Left renal pelvis (tissue), 4 donors: ENCODE measurements around the gene NELFB. TPM values are rescaled to one million over a fixed set of nuclear protein-coding genes. Genes with fewer than 3 reads are reported as not detected.
"Not testable (repeated sequence)": the region's sequence is repeated elsewhere in the genome, so short reads cannot be mapped to it uniquely, and the experiment has no call there.

Experiments
- DNase-seq, 4 donors: peaks; one replicate each; pipeline ENCODE4 v3.0.0-alpha.2; 2013; ENCODE audit warnings: low read depth in 4 of 4, low spot score in 3 of 4
- polyA plus RNA-seq, 4 donors: library from polyadenylated mRNA; unstranded; fragments of 120-200 nt; gene quantifications; one replicate each; pipeline ENCODE4 v1.2.1, GENCODE V29; 2013; ENCODE audit not compliant: insufficient read length in 4 of 4

The NELFB gene
- polyA plus RNA-seq, 4 donors, result 44.5 to 56.7 (median 50.4) TPM

DNA sequence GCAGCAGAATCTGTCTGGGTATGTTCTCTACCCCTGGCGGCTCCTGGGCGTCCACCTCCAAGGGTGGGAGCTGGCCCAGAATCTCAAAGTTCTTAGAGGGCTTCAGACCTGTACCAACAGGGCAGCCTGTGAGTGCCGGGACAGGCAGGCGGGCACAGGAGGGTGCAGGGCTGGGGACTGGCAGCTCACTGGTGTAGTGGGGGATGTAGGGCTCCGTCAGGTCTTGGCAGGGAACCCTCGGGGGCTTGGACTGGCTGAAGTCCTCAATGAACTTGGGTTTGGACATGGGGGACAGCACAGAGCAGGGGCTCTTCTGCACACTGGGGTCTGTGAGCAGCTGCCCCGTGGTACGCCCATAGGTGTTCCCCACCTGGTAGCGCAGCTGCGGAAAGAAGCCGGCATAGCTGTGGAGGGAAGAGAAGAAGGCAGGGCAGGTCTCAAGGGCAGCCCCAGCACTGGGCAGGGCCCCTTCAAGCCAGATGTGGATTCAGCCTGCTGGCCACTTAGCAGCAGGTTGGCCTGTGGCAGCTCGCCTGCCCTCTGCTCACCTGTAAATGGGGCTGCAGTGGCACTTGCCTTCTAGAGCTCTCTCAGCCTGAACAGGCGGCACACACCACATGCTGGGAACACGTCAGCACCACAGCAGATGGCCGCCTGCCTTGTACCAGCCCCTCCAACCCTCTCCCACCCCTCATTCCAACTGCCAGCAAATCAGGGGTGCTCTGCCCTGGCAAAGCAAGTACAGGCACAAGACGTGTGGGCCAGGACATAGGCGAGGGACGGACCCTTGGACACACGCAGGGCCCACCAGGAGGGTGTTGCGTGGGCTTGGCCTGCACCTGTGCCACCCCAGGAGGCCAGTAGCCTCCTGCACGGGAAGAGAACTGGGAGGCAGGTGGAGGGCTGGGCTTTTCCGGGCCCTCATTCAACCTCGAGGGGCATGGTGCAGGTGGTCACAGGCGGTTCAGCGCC lies 9.4 kb upstream of the NELFB start:
- DNase-seq, result no peak

DNA sequence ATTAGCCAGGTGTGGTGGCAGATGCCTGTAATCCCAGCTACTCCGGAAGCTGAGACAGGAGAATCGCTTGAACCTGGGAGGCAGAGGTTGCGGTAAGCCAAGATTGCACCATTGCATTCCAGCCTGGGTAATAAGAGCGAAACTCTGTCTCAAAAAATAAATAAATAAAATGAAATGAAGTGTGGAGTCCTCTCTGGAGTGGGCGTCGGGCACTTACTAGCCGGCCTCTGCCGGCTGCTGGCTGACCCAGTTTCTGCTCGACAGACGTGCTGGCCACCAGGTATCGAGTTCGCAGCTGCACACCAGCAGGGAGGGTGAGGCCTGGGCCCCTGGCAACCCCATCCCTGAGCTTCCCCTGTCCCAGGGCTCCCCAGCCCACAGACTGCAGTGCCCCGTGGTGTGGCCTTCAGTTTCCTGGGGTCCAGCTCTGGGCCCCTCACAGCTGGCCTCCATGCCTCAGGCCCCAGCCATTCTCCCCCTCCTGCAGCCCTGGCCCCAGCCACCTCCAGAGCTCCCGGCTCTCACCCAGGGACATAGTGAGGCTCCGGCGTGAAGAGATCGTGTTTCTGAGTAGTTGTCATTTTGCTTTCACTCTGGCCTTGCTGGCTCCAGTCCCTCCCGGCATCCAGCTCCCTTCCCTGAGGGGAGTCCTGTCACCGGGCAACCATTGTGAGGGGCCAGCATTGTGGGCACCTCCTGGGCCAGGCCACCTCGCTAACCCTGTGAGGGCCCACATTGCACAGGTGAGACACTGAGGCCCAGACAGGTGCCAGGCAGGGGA lies 7.8 kb upstream of the NELFB start:
- DNase-seq, result no peak

DNA sequence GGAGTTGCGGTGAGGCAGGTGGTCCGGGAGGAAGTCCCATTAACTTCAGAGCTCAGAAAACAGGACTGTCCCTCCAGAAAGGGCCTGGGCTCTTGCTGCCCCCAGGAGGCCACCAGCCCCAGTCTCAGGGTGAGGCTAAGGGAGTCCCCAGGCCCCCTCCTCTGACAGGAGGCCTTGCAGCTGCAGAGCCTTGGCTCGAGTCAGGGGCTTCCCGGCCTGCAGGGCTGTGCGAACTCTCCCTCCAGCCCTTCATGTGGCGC lies 7.3 kb upstream of the NELFB start:
- no peak for DNase-seq

DNA sequence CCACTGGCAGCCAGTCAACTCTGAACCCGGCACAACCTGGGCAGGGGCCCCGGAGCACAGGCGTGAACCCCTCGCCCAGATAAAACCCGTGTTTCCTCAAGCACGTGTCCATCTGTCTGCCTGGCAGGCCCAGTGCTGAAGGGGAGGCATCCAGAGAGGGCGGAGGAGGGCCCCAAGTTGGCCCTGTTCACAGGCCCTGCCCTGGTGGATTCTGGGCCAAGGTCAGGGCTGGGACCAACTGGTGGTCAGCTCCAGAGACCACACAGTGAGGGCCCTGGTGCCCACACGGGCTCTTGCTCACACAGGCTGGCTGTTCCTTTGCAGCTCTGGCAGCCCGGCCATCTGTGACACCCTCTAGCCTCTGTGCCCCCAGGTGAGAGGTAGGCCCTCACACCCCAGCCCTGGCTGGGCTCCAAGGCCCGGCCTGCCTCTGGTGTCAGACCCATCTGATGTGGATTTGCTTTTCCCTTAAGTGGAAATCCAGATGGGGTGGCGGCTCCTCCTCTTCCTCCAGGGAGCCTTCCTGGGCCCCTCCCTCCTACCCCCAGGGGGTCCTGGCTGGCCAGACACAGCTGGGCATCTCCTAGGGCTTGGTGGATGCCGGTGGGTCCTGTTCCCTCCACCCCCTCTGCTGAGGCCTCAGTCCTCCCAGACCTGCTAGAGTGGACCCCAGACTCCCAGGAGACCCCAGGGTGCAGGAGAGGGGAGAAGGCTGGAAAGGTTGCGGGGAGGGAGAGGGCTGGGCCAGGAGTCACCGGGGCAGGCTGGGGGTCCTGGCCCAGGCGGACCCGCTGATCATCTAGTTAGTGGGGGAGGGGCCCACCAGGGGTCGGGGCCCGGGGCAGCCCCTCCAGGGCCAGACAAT lies 4.6 kb upstream of the NELFB start:
- DNase-seq, result no peak

DNA sequence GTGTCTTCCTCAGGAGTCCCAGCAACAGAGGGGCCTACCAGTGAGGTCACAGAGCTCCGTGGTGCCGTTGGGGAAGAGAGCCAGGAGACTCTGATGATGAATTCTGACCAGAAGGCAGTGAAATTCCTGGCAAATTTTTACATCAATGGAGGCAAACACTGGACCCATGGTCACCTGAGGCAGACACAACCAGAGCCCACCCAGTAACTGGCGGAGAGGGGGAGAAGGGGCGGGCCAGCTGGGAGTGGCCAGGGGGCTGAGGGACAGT lies 4.0 kb upstream of the NELFB start, which contains the start of gene STPG3:
Gene STPG3, plus strand, starts transcription at position 93 of the 268 bp plus-strand sequence. Its CDS starts 1 bp downstream, at position 94.
- DNase-seq, result no peak

DNA sequence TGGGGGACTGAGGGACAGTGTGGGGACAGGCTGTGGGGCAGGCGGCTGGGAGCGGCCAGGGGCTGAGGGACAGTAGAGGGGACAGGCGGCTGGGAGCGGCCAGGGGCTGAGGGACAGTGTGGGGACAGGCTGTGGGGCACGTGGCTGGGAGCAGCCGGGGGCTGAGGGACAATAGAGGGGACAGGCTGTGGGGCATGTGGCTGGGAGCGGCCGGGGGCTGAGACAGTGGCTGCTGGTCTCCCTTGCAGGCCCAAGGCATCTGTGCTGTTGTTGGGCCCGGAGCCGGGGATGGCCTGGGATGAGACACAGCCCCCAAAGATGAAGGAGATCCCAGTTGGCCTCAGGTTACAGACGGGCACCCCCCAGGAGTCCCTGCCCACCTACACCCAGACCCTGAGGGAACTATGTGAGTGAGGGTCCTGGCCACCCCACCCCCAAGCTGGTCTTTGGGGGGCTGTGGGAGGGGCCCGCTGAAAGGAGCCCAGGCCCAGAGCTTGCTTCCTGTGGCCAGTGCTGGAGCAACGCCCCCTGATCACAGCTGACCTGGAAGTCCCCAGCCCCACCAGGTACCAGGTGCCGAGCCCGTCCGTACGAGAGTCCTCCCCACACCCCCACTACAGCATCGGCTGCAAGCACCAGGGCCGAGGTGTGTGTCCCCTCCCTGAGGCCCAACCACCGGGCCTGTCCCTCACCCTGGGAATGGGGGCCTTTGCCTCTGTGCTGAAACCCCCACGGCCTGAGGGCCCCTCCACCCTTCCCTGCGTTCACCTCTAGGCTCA lies 3.4 kb upstream of the NELFB start:
- DNase-seq, result no peak

DNA sequence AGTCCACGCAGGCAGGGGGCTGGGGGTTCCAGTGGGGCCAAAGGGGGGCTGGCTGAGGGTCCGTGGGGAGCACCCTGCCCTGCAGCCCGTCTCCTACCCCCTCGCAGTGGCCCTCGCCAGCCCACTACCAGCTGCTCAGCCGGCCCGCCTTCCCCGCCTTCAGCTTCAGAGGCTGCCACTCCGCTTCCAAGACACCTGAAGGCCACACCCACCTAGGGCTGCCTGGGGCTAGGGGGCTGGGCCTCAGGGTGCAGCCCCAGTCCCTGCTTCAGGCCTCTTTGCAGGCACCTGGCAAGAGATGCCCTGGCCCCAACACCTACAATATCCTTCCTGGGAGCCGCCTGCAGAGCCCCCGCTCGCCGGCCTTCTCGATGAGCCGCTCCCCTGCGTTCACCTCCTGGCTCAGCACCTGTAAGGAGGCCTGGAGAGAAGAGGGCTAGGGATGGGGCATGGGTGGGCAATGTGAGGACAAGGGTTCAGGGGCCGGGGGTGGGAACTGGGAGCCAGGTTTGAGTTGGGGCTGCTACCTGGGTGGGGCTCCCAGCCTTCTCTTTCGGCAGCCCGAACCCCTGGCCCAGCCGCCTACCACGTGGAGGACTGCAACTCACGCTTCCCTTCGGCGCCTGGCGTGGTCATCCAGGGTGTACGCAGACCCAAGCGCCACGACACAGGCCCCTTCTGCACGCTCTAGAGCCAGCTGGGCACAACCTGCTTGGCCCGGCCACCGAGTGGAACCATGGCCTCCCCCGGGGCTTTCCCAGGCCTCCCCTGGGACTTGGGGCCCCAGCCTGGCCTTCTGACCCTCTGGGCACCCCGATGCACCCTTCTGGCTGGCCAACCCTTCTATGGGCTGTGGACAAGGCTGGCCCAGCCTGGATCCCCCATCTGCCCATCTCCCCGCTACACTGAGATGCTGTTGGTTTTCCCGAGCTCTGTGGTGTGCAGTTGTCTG lies 2.3 kb upstream of the NELFB start:
- DNase-seq, result no peak

DNA sequence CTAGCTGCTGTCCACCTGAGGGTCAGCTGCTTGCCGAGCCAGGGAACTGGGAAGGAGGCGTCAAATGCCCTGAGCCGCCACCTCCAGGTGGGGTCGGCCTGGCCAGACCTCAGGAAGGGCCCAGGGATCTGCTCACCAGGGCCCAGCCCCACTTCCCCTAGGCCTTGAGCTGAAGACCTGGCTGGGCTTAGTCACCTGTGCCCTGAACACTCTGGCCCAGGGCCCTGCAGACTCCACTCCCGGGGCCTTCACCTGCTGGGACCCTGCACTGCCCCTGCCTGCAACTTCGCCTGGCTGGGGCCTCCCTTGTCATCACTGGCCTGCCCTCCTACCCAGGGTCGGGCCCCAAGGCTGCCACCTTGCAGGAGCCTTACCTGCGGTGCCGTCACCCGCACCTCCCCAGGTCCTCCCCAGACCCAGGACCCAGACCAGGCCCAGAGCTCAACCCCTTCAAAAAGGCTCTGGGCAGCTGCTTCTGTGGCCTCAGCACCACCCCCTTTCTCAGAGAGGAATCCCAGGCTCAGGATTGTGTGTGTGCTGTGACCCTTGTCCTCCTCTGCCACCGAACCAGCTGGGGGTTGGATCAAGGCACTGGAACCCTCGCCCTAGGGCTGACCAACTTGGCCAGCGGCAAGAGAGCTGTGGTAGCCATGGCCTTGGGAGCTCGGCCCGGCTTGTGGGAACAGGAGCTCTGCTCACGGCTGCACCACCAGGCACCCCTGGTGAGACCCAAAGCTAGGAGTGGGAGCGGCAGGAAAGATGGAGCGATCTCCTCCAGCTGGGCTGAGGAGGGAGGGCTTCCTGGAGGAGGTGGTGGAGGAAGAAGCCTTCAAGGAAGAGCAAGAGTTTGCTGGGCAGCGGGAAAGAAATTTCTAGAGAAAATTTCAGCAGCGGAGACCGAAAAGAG lies 1.2 kb upstream of the NELFB start:
- DNase-seq, result no peak

DNA sequence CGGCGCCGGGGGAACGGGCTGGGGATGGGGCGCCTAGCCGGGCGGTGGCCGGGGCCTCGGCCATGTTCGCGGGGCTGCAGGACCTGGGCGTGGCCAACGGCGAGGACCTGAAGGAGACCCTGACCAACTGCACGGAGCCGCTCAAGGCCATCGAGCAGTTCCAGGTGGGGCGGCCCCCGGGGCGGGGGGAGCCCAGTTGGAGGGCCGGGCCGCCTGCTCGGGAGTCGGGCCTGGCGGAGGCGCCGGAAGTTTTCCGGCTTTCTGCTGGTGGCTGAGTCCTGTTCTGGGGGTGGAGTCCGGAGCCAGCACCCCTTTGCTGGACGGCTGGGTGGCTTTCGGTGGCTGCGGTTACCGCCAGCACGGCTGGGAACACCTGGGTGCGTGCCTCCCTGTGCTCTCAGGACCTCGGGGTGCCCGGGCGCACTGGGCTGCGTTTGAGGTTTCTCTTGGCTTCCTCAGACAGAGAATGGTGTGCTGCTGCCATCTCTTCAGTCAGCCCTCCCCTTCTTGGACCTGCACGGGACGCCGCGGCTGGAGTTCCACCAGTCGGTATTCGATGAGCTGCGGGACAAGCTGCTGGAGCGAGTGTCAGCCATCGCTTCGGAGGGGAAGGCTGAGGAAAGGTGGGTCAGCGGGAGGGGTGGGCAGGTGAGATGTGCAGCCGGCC lies 454 bp downstream of the NELFB start:
- DNase-seq, result no peak

DNA sequence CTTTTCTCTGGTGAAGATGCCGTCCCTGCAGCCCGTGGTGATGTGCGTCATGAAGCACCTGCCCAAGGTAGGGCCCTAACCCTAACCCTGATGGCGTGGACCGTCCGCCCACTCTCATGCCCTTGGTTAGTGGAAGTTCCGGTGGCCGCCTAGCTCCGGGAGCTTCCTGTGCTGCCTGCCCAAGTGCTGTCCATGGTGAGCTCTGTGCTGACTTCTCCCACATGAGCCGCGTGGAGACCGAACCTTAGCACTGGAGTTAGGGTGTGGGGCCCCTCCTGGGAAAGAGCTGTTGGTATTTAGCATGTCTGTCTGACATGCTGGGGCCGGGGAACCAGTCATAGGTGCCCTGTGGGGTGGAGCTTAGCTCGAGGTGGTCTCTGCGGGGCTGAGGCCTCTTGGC lies 1.2 kb downstream of the NELFB start:
- DNase-seq, result no peak

DNA sequence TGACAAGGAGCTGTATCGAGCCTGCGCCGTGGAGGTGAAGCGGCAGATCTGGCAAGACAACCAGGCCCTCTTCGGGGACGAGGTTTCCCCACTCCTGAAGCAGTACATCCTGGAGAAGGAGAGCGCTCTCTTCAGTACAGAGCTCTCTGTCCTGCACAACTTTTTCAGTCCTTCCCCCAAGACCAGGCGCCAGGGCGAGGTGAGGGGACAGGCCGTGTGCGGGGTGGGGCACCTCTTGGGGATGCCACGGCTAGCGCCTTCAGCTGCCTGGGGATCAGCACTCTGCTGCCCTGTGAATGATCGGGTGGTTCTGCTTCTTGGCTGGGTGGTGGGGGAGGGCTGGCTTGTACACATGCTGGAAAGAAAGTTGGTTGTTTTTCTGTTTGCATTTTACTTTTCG lies 1.7 kb downstream of the NELFB start:
- no peak for DNase-seq

DNA sequence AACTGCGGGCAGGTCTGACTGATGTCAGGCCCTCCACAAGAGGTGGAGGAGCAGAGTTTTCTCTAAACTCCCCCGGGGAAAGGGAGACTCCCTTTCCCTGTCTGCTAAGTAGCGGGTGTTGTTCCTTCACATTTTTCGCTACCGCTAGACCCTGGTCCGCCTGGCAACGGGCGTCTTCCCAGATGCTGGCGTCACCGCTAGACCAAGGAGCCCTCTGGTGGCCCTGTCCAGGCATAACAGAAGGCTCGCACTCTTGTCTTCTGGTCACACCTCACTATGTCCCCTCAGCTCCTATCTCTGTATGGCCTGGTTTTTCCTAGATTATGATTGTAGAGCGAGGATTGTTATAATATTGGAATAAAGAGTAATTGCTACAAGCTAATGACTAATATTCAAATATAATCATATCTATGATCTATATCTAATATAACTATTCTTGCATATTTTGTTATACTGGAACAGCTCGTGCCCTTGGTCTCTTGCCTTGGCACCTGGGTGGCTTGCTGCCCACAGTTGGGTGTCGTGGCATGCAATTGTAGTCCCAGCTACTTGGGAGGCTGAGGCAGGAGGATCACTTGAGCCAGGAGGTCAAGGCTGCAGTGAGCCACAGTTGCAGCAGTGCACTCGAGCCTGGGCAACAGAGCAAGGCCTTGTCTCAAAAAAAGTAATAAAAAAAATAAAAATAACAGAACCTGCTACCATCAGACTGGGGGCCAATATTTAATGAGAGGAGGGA lies 7.2 kb downstream of the NELFB start:
- DNase-seq, result not testable (repeated sequence)

DNA sequence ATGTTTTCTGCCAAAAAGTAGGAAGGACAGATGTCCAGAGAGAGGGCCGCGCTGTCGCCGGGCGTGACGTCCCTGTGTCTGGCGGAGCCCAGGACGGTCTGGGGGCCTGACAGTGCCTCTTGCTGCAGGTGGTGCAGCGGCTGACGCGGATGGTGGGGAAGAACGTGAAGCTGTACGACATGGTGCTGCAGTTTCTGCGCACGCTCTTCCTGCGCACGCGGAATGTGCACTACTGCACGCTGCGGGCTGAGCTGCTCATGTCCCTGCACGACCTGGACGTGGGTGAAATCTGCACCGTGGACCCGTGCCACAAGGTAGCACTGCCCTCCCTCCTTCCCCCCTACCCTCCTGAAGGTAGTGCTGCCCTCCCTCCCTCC lies 7.8 kb downstream of the NELFB start:
- DNase-seq, result no peak

DNA sequence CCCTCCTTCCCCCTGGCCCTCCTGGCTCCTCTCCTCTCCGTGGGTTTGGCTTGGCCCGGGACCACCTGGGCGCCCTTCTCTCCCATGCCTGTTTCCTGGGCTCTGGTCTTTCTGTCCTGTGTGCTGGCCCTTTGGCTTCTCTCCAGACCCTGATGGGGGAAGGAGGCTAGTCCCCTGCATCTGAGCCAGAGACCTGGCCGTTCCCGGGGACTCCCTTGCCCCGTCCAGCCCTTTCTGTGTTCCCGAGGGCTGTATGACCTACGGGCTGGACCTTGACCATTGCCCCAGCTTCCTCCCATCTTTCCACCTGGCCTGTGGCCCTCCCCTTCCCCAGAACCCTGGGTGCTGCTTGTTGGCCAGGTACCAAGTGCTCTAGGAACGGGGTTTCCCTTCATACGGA lies 8.4 kb downstream of the NELFB start:
- no peak for DNase-seq

DNA sequence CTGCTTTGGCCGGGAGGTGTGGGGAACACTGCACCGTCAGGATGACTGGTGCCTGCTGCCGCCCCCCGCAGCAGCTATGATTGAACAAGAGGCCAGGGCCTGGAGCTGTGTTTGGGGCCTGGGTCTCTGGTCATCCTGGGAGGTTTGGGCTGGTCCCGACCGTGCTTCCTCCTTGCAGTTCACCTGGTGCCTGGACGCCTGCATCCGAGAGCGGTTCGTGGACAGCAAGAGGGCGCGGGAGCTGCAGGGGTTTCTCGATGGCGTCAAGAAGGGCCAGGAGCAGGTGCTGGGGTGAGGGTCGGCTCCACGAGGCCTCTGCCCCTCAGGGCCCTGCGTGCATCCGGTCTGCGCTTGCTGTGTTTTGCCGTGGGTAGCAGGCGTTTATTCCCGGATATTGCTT lies 8.9 kb downstream of the NELFB start:
- DNase-seq, result no peak

DNA sequence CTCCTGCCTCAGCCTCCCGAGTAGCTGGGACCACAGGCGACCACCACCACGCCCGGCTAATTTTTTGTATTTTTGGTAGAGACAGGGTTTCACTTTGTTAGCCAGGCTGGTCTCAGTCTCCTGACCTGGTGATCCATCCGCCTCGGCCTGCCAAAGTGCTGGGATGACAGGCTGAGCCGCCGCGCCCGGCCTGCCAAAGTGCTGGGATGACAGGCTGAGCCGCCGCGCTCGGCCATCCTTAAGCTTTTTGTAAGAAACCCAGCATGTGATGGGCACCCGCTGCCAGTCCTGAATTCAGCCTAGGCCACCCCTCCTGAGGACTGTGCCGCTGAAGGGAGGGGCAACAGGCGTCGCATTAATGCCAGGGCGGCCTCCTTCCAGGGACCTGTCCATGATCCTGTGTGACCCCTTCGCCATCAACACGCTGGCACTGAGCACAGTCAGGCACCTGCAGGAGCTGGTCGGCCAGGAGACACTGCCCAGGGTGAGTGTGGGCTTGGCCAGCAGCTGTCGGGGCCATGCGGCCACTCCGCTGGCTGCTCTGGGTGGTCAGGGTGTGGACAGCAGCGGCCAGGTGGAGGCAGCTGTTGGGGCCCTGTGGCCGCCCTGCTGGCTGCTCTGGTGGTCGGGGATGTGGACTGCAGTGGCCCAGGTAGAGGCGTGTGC lies 10.5 kb downstream of the NELFB start:
- no peak for DNase-seq

DNA sequence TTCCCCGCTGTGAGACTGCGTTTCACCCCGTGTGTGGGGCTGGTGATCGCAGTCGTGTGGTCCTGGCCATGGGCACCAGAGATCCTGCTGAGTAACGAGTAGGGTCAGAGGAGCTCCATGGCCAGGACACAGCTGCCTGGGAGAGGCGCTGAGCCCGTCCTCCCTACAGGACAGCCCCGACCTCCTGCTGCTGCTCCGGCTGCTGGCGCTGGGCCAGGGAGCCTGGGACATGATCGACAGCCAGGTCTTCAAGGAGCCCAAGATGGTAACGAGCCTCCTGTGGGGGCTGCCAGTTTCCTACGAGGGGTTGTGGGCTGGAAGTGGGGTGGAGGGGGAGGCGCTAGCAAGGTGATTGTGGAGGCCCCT lies 11.0 kb downstream of the NELFB start:
- no peak for DNase-seq
